BLaER1 treated with 17β-estradiol and CSF1 and Interleukin-3, amounts not matched to agents 10 nM and 100 nM (cell line): ENCODE measurements around the gene UBAP1.
"Not testable (repeated sequence)": the region's sequence is repeated elsewhere in the genome, so short reads cannot be mapped to it uniquely, and the experiment has no call there.

Source experiments
- H3K27ac ChIP-seq, 11 experiments: shearing (Covaris generic); formaldehyde crosslinking; 2 replicates each; pipeline ENCODE4 v1.8.1; 2022
- H3K27me3 ChIP-seq, 11 experiments: shearing (Covaris generic); formaldehyde crosslinking; 2 replicates each; pipeline ENCODE4 v1.8.1; 2022
- H3K36me3 ChIP-seq, 11 experiments: shearing (Covaris generic); formaldehyde crosslinking; 2 replicates each; pipeline ENCODE4 v1.8.1; 2022
- H3K4me1 ChIP-seq, 10 experiments: shearing (Covaris generic); formaldehyde crosslinking; 2 replicates each; pipeline ENCODE4 v1.8.1; 2022
- H3K4me2 ChIP-seq, 11 experiments: shearing (Covaris generic); formaldehyde crosslinking; 2 replicates each; pipeline ENCODE4 v1.8.1; 2022
- H3K4me3 ChIP-seq, 10 experiments: shearing (Covaris generic); formaldehyde crosslinking; 2 replicates each; pipeline ENCODE4 v1.8.1; 2022
- H3K9ac ChIP-seq, 11 experiments: shearing (Covaris generic); formaldehyde crosslinking; 2 replicates each; pipeline ENCODE4 v1.8.1; 2022
- H3K9me3 ChIP-seq, 11 experiments: shearing (Covaris generic); formaldehyde crosslinking; replicated peaks in 1 of 11; 2 replicates each; pipeline ENCODE4 v1.8.1; 2022
- H4K20me1 ChIP-seq, 11 experiments: shearing (Covaris generic); formaldehyde crosslinking; 2 replicates each; pipeline ENCODE4 v1.8.1; 2022
- Cebpa-rat ChIP-seq, 11 experiments: shearing (Covaris generic); IDR thresholded peaks; 2 replicates each; pipeline ENCODE4 v1.8.1; 2022

UBAP1 gene

DNA sequence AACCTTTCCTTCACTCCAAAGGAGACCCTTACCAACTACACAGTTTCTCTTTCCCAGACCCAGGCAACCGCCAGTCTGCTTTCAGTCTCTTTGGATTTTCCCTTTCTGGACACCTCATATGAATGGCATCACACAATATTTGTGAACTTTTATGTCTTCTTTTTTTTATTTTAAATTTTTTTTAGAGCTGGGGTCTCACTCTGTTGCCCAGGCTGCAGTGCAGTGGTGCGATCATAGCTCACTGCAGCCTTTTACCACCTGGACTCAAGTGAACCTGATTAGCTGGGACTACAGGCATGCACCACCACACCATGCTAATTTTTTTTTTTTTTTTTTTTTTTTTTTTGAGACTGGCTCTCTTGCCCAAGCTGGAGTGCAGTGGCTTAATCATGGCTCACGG lies 37.5 kb downstream of the UBAP1 start:
- H3K36me3 ChIP-seq = peaks cover 7 to 46% (median 29%) of the 10 kb centered on the region in 11 experiments; a peak in 18 of 22 replicates
- H3K4me3 ChIP-seq = no peak overlapping the region
- no peak overlapping the region for H3K9ac ChIP-seq
- H3K4me2 ChIP-seq = no peak overlapping the region
- peaks cover 57 to 94% (median 89%) of the 10 kb centered on the region in 11 experiments for H4K20me1 ChIP-seq
- no peak for TF ChIP-seq Cebpa-rat (IDR thresholded peaks at IDR 0.05)
- H3K27me3 ChIP-seq = no peaks in the 10 kb centered on the region
- peaks cover 5 to 20% (median 9%) of the 10 kb centered on the region in 10 experiments; a peak in 18 of 20 replicates for H3K4me1 ChIP-seq
- H3K9me3 ChIP-seq = no peaks in the 10 kb centered on the region
- no peak overlapping the region for H3K27ac ChIP-seq

DNA sequence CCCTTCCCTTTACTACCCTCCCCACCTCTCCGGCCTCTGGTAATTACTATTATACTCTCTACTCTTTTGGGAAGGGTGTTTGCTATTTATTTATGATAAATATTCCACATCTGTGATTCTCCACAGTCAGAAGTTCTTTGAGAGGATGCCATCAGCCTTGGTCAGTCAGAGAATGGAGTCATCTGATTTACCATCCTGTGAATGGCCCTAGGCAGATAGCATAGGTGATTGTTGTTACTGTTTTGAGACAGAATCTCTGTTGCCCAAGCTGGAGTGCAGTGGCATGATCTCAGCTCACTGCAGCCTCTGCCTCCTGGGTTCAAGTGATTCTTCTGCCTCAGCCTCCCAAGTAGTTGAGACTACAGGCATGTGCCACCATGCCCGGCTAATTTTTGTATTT lies 38.2 kb downstream of the UBAP1 start:
- H3K27me3 ChIP-seq, H3K9me3 ChIP-seq, H3K4me3 ChIP-seq, H3K27ac ChIP-seq, H3K9ac ChIP-seq, H3K4me2 ChIP-seq: not testable (repeated sequence)
- Histone ChIP-seq H3K4me1 (peaks cover 5 to 15% (median 8%) of the 10 kb centered on the region in 10 experiments; a peak in 18 of 20 replicates), H4K20me1 (peaks cover 58 to 94% (median 89%) of the 10 kb centered on the region in 11 experiments), H3K36me3 (peaks cover 10 to 53% (median 36%) of the 10 kb centered on the region in 11 experiments; a peak in 20 of 22 replicates)

DNA sequence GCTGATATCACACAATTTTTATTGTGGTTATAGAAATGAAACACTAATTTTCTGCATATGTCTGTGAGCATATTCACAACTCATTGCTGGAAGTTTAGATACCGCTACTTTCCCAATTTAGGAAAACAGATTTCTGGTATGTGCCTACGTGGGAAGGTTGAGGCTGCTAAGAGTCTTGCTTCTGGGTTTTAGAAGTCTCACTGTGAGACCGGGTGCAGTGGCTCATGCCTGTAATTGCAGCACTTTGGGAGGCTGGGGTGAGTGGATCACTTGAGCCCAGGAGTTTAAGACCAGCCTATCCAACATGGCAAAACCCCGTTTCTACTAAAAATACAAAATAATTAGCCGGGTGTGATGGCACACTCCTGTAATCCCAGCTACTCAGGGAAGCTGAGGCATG lies 39.6 kb downstream of the UBAP1 start:
- no peak overlapping the region for H3K4me2 ChIP-seq
- H3K4me1 ChIP-seq = peaks cover 0 to 10% (median under 1%) of the 10 kb centered on the region in 10 experiments; a peak in 13 of 20 replicates
- TF ChIP-seq Cebpa-rat (IDR thresholded peaks at IDR 0.05) = no peak
- no peak overlapping the region for H3K9ac ChIP-seq
- H4K20me1 ChIP-seq = peaks cover 55 to 94% (median 90%) of the 10 kb centered on the region in 11 experiments
- H3K27ac ChIP-seq = no peak overlapping the region
- H3K9me3 ChIP-seq = no peaks in the 10 kb centered on the region
- H3K36me3 ChIP-seq = peaks cover 12 to 63% (median 43%) of the 10 kb centered on the region in 11 experiments; a peak in 20 of 22 replicates
- H3K27me3 ChIP-seq = no peaks in the 10 kb centered on the region
- no peak overlapping the region for H3K4me3 ChIP-seq

DNA sequence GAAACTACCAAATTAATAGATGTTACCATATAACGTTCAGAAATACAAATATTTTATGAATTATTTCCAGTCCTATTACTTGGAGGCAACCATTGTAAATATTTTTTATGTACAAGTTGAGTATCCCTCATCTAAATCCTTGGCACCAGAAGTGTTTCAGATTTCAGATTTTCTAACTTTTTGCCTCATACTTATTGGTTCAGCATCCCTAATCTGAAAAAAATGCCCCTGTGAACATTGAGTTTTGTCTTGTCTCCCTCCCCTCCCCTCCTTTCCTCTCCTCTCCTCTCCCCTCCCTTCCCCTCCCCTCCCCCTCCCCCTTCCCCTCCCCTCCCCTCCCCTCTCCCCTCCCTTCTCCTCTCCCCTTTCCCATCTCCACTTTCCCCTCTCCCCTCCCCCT lies 40.6 kb downstream of the UBAP1 start:
- Histone ChIP-seq H3K9me3 (no peaks in the 10 kb centered on the region), H3K4me3 (no peak overlapping the region), H3K4me1 (peaks cover 0 to 14% (median 6%) of the 10 kb centered on the region in 10 experiments; a peak in 14 of 20 replicates), H4K20me1 (peaks cover 57 to 94% (median 91%) of the 10 kb centered on the region in 11 experiments), H3K27ac (no peak overlapping the region), H3K36me3 (peaks cover 21 to 71% (median 49%) of the 10 kb centered on the region in 11 experiments; a peak in 21 of 22 replicates), H3K9ac (no peak overlapping the region), H3K4me2 (no peak overlapping the region), H3K27me3 (no peaks in the 10 kb centered on the region)
- TF ChIP-seq Cebpa-rat (IDR thresholded peaks at IDR 0.05) = no peak

GRCh38 chr9:34220218-34220617 lies 41.4 kb downstream of the UBAP1 start:
- Histone ChIP-seq H3K4me3 (no peak overlapping the region), H3K4me1 (peaks cover 0 to 15% (median 10%) of the 10 kb centered on the region in 10 experiments; a peak in 14 of 20 replicates), H3K27ac (no peak overlapping the region), H3K36me3 (peaks cover 21 to 78% (median 57%) of the 10 kb centered on the region in 11 experiments; a peak in 21 of 22 replicates), H3K4me2 (no peak overlapping the region), H3K9me3 (no peaks in the 10 kb centered on the region), H3K27me3 (no peaks in the 10 kb centered on the region), H4K20me1 (peaks cover 58 to 94% (median 91%) of the 10 kb centered on the region in 11 experiments), H3K9ac (no peak overlapping the region)
- no peak for TF ChIP-seq Cebpa-rat (IDR thresholded peaks at IDR 0.05)

DNA sequence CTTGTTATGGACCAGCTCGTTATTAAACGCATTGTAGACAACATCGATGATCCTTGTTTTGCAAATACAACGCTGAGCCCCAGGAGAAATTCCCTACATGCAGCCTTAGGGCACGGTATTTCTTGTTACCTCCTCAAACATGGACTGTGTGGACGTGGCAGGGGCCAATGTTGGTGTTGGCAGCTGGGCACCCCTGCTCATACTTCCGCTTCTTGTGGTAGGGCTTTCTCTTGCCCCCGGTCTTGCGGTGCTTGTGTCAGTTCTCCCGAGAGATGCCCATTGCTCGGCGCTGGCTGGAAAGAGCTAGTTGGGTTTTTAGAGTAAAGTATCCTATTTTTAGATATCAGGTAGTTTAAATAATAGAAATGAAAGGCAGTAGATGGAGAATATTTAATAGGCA lies 45.5 kb downstream of the UBAP1 start:
- TF ChIP-seq Cebpa-rat (IDR thresholded peaks at IDR 0.05) = no peak

GRCh38 chr9:34226144-34226760 lies 47.4 kb downstream of the UBAP1 start:
- H3K4me2 ChIP-seq, H3K9ac ChIP-seq, H3K27me3 ChIP-seq, H3K4me3 ChIP-seq, H3K9me3 ChIP-seq, H3K27ac ChIP-seq: not testable (repeated sequence)
- Histone ChIP-seq H3K4me1 (peaks cover 0 to 24% (median 10%) of the 10 kb centered on the region in 10 experiments; a peak in 14 of 20 replicates), H3K36me3 (peaks cover 25 to 89% (median 67%) of the 10 kb centered on the region in 11 experiments), H4K20me1 (peaks cover 39 to 100% (median 93%) of the 10 kb centered on the region in 11 experiments; a peak in 21 of 22 replicates)

More for the DNA sequence above, 45.5 kb downstream of the UBAP1 start:
- peaks cover 37 to 94% (median 87%) of the 10 kb centered on the region in 11 experiments; a peak in 19 of 22 replicates for H4K20me1 ChIP-seq
- H3K4me3 ChIP-seq = no peak overlapping the region
- no peaks in the 10 kb centered on the region for H3K27me3 ChIP-seq
- H3K9me3 ChIP-seq = no peaks in the 10 kb centered on the region
- H3K36me3 ChIP-seq = peaks cover 27 to 82% (median 64%) of the 10 kb centered on the region in 11 experiments; a peak in 21 of 22 replicates
- no peak overlapping the region for H3K27ac ChIP-seq
- peak overlapping the region in 2 of 11 experiments; percentile 7 to 24; a peak in 2 of 22 replicates for H3K4me2 ChIP-seq
- no peak overlapping the region for H3K9ac ChIP-seq
- peaks cover 0 to 24% (median 10%) of the 10 kb centered on the region in 10 experiments; a peak in 14 of 20 replicates for H3K4me1 ChIP-seq

DNA sequence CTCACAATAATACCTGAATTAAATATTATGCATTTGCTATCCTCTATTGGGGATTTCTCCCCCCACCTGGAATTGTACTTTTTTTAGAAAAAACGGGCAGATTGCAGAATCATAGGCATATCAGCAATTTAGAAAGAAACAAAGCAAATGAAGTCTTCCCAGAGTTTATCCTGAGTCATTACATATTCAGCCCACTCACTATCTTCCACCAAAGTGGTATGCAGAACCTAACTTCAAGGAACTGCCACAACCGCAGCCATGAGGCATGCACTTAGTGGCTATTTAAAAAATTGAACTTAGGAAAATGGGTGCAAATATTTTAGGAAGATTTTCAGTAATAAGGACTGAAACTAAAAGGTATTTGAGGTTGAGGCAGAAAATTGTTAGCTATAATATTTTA lies 48.6 kb downstream of the UBAP1 start:
- Histone ChIP-seq H3K4me1 (peaks cover 0 to 33% (median 10%) of the 10 kb centered on the region in 10 experiments; a peak in 14 of 20 replicates), H4K20me1 (peaks cover 47 to 100% (median 94%) of the 10 kb centered on the region in 11 experiments; a peak in 21 of 22 replicates), H3K4me3 (no peak overlapping the region), H3K9me3 (no peaks in the 10 kb centered on the region), H3K27ac (no peak overlapping the region), H3K36me3 (peaks cover 30 to 92% (median 67%) of the 10 kb centered on the region in 11 experiments), H3K27me3 (no peaks in the 10 kb centered on the region), H3K4me2 (no peak overlapping the region), H3K9ac (no peak overlapping the region)
- no peak for TF ChIP-seq Cebpa-rat (IDR thresholded peaks at IDR 0.05)

- peaks cover 49 to 100% (median 90%) of the 10 kb centered on the region in 11 experiments; a peak in 21 of 22 replicates for H4K20me1 ChIP-seq
- peaks cover 0 to 26% (median 0%) of the 10 kb centered on the region in 10 experiments; a peak in 4 of 20 replicates for H3K4me1 ChIP-seq
- TF ChIP-seq Cebpa-rat (IDR thresholded peaks at IDR 0.05) = no peak
- H3K9ac ChIP-seq = no peak overlapping the region
- no peak overlapping the region for H3K4me2 ChIP-seq
- peaks cover 40 to 90% (median 68%) of the 10 kb centered on the region in 11 experiments for H3K36me3 ChIP-seq
- no peaks in the 10 kb centered on the region for H3K27me3 ChIP-seq
- H3K9me3 ChIP-seq = no peaks in the 10 kb centered on the region
- no peak overlapping the region for H3K4me3 ChIP-seq
- no peak overlapping the region for H3K27ac ChIP-seq
These were observed 51.7 kb downstream of the UBAP1 start for GRCh38 chr9:34230556-34230955.
